ENCODE results near the gene PYGB.

Gene PYGB

DNA sequence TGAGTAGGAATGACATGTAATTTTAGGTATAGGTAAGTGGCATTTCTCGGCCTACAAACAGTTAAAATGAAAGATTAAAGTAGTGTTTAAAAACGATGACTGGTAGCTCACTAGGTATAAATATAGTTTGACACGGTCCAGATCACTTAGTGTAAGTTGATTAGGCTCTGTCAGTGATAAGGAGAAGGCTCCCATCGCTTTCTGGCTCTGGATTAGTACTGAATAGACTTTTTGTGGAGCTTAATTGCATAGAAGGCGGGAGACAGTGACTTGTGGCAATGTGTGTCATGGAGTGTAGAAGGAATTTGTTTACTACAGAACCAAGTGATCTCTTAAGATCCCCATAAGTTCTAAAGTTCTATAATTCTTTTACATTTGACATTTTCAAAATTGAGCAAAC is 6.7 kb downstream of the PYGB start:
- no peak for DNase-seq (ENCODE audit: low read depth)
- H3K4me3 ChIP-seq (ENCODE audit: control insufficient read depth, low read depth, low read length), result no peak overlapping the region
- no peak for TF ChIP-seq CTCF (conservative IDR thresholded peaks at IDR 0.05; ENCODE audit: control insufficient read depth, insufficient read depth, low read depth, low read length)

DNA sequence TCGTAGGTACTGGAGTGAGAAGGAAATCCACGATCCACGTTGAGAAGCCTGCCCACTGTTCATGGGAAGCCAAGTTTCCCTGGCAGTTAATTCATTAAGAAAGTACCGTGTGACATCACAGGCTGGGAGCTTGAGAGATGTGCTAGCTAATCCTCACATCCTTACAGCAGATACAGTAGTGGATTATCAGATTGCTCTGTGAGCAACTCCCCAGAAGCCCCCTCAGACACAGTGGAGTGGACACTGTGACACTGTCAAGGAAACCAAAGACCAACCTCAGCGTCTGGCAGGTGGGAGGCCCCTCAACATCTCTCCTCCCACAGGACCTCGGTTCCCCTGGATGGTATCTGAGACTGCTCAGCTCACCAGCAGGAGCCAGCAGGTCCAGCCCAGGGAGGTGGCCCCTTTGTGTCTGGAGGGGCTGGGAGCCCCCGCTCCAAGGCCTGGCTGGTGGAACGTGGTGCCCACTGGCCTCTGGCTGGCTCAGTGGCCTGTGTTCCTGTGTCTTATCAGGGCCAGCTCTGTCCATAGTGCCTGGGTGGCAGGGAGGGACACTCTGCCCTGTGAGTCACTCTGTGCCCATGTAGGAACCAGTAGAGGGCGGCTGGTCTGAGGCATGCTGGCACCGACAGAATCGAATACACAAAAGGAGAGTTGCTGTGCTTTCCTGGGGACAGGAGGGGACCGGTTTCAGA is 7.2 kb downstream of the PYGB start:
- DNase-seq (ENCODE audit: low read depth), result no peak
- no peak for TF ChIP-seq CTCF (conservative IDR thresholded peaks at IDR 0.05; ENCODE audit: control insufficient read depth, insufficient read depth, low read depth, low read length)

GRCh38 chr20:25256226-25256859 is 8.5 kb downstream of the PYGB start:
- no peak overlapping the region for H3K4me3 ChIP-seq (ENCODE audit: control insufficient read depth, low read depth, low read length)
- no peak for TF ChIP-seq CTCF (conservative IDR thresholded peaks at IDR 0.05; ENCODE audit: control insufficient read depth, insufficient read depth, low read depth, low read length)
- DNase-seq (ENCODE audit: low read depth), result no peak

More for the DNA sequence above, 7.2 kb downstream of the PYGB start:
- no peak overlapping the region for H3K4me3 ChIP-seq (ENCODE audit: control insufficient read depth, low read depth, low read length)

- no peak overlapping the region for H3K4me3 ChIP-seq (ENCODE audit: control insufficient read depth, low read depth, low read length)
- TF ChIP-seq CTCF (conservative IDR thresholded peaks at IDR 0.05; ENCODE audit: control insufficient read depth, insufficient read depth, low read depth, low read length), result no peak
- no peak for DNase-seq (ENCODE audit: low read depth)
These were observed 9.2 kb downstream of the PYGB start for GRCh38 chr20:25257130-25257529.

GRCh38 chr20:25257756-25258475 is 10.0 kb downstream of the PYGB start:
- no peak overlapping the region for H3K4me3 ChIP-seq (ENCODE audit: control insufficient read depth, low read depth, low read length)
- TF ChIP-seq CTCF (conservative IDR thresholded peaks at IDR 0.05; ENCODE audit: control insufficient read depth, insufficient read depth, low read depth, low read length), result no peak
- no peak for DNase-seq (ENCODE audit: low read depth)

DNA sequence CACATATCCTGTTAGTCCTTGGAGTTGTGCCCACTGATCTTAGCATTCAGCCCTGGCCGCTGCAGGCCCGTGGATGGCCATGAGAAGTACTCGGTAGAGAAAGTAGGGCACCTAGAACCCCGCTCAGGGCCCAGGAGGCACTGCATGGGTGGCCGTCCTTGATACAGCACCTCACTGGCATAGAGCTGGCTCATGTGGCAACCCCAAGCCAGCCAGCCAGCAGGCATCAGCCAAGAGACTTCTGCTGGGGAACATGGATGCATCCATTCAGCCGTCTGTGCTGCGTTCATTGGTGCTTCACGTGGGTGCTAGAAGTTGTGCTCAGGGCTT is 10.6 kb downstream of the PYGB start:
- no peak overlapping the region for H3K4me3 ChIP-seq (ENCODE audit: control insufficient read depth, low read depth, low read length)
- DNase-seq (ENCODE audit: low read depth), result no peak
- TF ChIP-seq CTCF (conservative IDR thresholded peaks at IDR 0.05; ENCODE audit: control insufficient read depth, insufficient read depth, low read depth, low read length), result no peak

Data from fibroblast of mammary gland (primary cell).